ENCODE data around the gene PACS1.
"Not testable (repeated sequence)": the region's sequence is repeated elsewhere in the genome, so short reads cannot be mapped to it uniquely, and the experiment has no call there.

Gene PACS1

DNA sequence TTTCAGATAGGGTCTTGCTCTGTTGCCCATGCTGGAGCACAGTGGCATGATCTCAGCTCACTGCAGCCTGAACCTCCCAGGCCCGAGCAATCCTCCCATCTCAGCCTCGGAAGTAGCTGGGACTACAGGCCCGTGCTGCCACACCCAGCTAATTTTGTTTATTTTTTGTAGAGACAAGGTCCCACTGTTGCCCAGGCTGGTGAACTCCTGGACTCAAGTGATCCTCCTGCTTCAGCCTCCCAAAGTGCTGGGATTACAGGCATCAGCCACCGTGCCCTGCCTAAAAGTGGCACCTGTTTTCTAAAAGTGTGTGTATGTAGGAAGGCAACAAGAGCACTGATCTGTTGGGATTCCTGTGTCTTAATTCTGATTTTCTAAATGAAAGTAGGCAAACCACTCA is 20.2 kb downstream of the PACS1 start:
- DNase-seq (ENCODE audit: low read depth) = no peak
- no peak overlapping the region for H3K4me3 ChIP-seq (ENCODE audit: low read depth, low read length)
- TF ChIP-seq, protein P1, sequence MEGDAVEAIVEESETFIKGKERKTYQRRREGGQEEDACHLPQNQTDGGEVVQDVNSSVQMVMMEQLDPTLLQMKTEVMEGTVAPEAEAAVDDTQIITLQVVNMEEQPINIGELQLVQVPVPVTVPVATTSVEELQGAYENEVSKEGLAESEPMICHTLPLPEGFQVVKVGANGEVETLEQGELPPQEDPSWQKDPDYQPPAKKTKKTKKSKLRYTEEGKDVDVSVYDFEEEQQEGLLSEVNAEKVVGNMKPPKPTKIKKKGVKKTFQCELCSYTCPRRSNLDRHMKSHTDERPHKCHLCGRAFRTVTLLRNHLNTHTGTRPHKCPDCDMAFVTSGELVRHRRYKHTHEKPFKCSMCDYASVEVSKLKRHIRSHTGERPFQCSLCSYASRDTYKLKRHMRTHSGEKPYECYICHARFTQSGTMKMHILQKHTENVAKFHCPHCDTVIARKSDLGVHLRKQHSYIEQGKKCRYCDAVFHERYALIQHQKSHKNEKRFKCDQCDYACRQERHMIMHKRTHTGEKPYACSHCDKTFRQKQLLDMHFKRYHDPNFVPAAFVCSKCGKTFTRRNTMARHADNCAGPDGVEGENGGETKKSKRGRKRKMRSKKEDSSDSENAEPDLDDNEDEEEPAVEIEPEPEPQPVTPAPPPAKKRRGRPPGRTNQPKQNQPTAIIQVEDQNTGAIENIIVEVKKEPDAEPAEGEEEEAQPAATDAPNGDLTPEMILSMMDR (IDR thresholded peaks at IDR 0.05; ENCODE audit: low read depth, low read length, missing control alignments) = no peak
- in situ Hi-C loops (cut with HindIII; ENCODE audit: low sequenced_read_pairs) = no loop called here

DNA sequence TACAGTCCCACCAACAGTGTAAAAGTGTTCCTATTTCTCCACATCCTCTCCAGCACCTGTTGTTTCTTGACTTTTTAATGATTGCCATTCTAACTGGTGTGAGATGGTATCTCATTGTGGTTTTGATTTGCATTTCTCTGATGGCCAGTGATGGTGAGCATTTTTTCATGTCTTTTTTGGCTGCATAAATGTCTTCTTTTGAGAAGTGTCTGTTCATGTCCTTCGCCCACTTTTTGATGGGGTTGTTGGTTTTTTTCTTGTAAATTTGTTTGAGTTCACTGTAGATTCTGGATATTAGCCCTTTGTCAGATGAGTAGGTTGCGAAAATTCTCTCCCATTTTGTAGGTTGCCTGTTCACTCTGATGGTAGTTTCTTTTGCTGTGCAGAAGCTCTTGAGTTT is 22.1 kb downstream of the PACS1 start:
- DNase-seq (ENCODE audit: low read depth); H3K4me3 ChIP-seq (ENCODE audit: low read depth, low read length); in situ Hi-C loops (cut with HindIII; ENCODE audit: low sequenced_read_pairs): not testable (repeated sequence)

GRCh38 chr11:66099746-66100145 is 29.7 kb downstream of the PACS1 start:
- H3K4me3 ChIP-seq (ENCODE audit: low read depth, low read length); DNase-seq (ENCODE audit: low read depth); in situ Hi-C loops (cut with HindIII; ENCODE audit: low sequenced_read_pairs): not testable (repeated sequence)

GRCh38 chr11:66100272-66101065 is 30.4 kb downstream of the PACS1 start:
- DNase-seq (ENCODE audit: low read depth) = no peak
- H3K4me3 ChIP-seq (ENCODE audit: low read depth, low read length) = no peak overlapping the region
- TF ChIP-seq, protein P1 (IDR thresholded peaks at IDR 0.05; ENCODE audit: low read depth, low read length, missing control alignments) = no peak
- in situ Hi-C loops (cut with HindIII; ENCODE audit: low sequenced_read_pairs) = no loop called here

- in situ Hi-C loops (cut with HindIII; ENCODE audit: low sequenced_read_pairs) = no loop called here
- TF ChIP-seq, protein P1 (IDR thresholded peaks at IDR 0.05; ENCODE audit: low read depth, low read length, missing control alignments) = no peak
- no peak for DNase-seq (ENCODE audit: low read depth)
- no peak overlapping the region for H3K4me3 ChIP-seq (ENCODE audit: low read depth, low read length)
Measured at GRCh38 chr11:66101066-66101464, 31.0 kb downstream of the PACS1 start.

DNA sequence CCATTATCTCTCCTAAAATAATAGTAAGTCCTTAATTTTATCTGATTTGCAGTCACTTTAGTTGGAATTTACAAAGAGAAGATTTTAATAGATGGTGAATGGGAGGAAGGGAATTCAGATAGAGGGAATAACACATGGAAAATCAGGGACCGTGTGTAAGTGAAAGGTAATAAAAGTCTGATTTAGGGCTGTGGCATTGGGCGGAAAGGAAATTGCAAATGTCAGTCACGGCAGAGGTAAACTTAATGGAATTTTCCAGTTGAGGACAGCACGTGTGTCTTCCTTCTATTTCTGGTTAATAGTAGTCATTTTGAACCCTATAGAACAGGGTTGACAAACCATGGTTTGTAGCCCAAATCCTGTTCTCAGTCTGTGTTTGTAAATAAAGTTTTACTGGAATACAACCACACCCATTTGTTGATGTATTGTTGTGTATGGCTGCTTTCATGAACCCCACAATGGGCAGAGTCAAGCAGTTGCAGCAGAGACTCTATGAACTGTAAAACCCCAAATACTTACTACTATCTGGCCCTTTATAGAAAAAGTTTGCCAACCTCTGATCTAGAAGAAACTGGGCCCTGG is 34.1 kb downstream of the PACS1 start:
- in situ Hi-C loops (cut with HindIII; ENCODE audit: low sequenced_read_pairs) = no loop called here
- TF ChIP-seq, protein P1 (IDR thresholded peaks at IDR 0.05; ENCODE audit: low read depth, low read length, missing control alignments) = no peak
- H3K4me3 ChIP-seq (ENCODE audit: low read depth, low read length) = no peak overlapping the region
- DNase-seq (ENCODE audit: low read depth) = no peak

- in situ Hi-C loops (cut with HindIII; ENCODE audit: low sequenced_read_pairs) = no loop called here
- H3K4me3 ChIP-seq (ENCODE audit: low read depth, low read length) = no peak overlapping the region
- TF ChIP-seq, protein P1 (IDR thresholded peaks at IDR 0.05; ENCODE audit: low read depth, low read length, missing control alignments) = no peak
- DNase-seq (ENCODE audit: low read depth) = no peak
Measured at GRCh38 chr11:66106786-66107599, 36.9 kb downstream of the PACS1 start.
